ENCODE results near the gene INHBC. TPM values are rescaled to one million over a fixed set of nuclear protein-coding genes. Genes with fewer than 3 reads are reported as not detected.

The INHBC gene
- total RNA-seq = 0.16 TPM in 1 of 2 replicates, not detected in the other
- long read RNA-seq = 0 reads

- H3K4me3 Mint-ChIP-seq (ENCODE audit: low read depth) = no peak within 1 kb of the TSS
These were observed at the start of gene INHBC for GRCh38 chr12:57434517-57435223. Gene INHBC (plus strand): TSS chr12:57434784. CDS start chr12:57434887, 103 bp downstream.

GRCh38 chr12:57385586-57385985 is 49.0 kb upstream of the INHBC start:
- Mint-ChIP-seq H3K4me1 (ENCODE audit: low read depth) (no peaks in the 10 kb centered on the region), H3K9me3 (ENCODE audit: low read depth) (no peaks in the 10 kb centered on the region), H3K27ac (no peak overlapping the region), H3K36me3 (ENCODE audit: insufficient read depth) (peaks cover 15% of the 10 kb centered on the region), H3K4me3 (ENCODE audit: low read depth) (no peak overlapping the region), H3K27me3 (no peaks in the 10 kb centered on the region)
- DNase-seq (ENCODE audit: low spot score, unreplicated experiment) = no peak
- TF ChIP-seq CTCF (IDR thresholded peaks at IDR 0.05; ENCODE audit: unreplicated experiment) = no peak

More at GRCh38 chr12:57434517-57435223, at the start of gene INHBC:
- no peak for DNase-seq (ENCODE audit: low spot score, unreplicated experiment)
- H3K27me3 Mint-ChIP-seq = peaks cover 3% of the 10 kb centered on the region
- no peak for TF ChIP-seq CTCF (IDR thresholded peaks at IDR 0.05; ENCODE audit: unreplicated experiment)
- H3K36me3 Mint-ChIP-seq (ENCODE audit: insufficient read depth) = no peaks in the 10 kb centered on the region
- peak within 1 kb of the TSS; percentile 10 for H3K27ac Mint-ChIP-seq
- peaks cover 23% of the 10 kb centered on the region for H3K4me1 Mint-ChIP-seq (ENCODE audit: low read depth)
- H3K9me3 Mint-ChIP-seq (ENCODE audit: low read depth) = no peaks in the 10 kb centered on the region

GRCh38 chr12:57386187-57386720 is 48.3 kb upstream of the INHBC start:
- Mint-ChIP-seq H3K4me1 (ENCODE audit: low read depth) (no peaks in the 10 kb centered on the region), H3K9me3 (ENCODE audit: low read depth) (no peaks in the 10 kb centered on the region), H3K27ac (no peak overlapping the region), H3K4me3 (ENCODE audit: low read depth) (no peak overlapping the region), H3K27me3 (no peaks in the 10 kb centered on the region), H3K36me3 (ENCODE audit: insufficient read depth) (peaks cover 15% of the 10 kb centered on the region)
- TF ChIP-seq CTCF (IDR thresholded peaks at IDR 0.05; ENCODE audit: unreplicated experiment) = no peak
- no peak for DNase-seq (ENCODE audit: low spot score, unreplicated experiment)

GRCh38 chr12:57388425-57388824 is 46.2 kb upstream of the INHBC start:
- Mint-ChIP-seq H3K27ac (peak overlapping the region; percentile 35), H3K9me3 (ENCODE audit: low read depth) (no peaks in the 10 kb centered on the region), H3K4me3 (ENCODE audit: low read depth) (no peak overlapping the region)

GRCh38 chr12:57389033-57389432 is 45.6 kb upstream of the INHBC start:
- no peak for DNase-seq (ENCODE audit: low spot score, unreplicated experiment)
- H3K27me3 Mint-ChIP-seq = no peaks in the 10 kb centered on the region
- H3K27ac Mint-ChIP-seq = no peak overlapping the region
- no peaks in the 10 kb centered on the region for H3K4me1 Mint-ChIP-seq (ENCODE audit: low read depth)
- H3K9me3 Mint-ChIP-seq (ENCODE audit: low read depth) = no peaks in the 10 kb centered on the region
- peaks cover 21% of the 10 kb centered on the region for H3K36me3 Mint-ChIP-seq (ENCODE audit: insufficient read depth)
- TF ChIP-seq CTCF (IDR thresholded peaks at IDR 0.05; ENCODE audit: unreplicated experiment) = no peak
- no peak overlapping the region for H3K4me3 Mint-ChIP-seq (ENCODE audit: low read depth)

More at GRCh38 chr12:57388425-57388824, 46.2 kb upstream of the INHBC start:
- Mint-ChIP-seq H3K4me1 (ENCODE audit: low read depth) (no peaks in the 10 kb centered on the region), H3K36me3 (ENCODE audit: insufficient read depth) (peaks cover 21% of the 10 kb centered on the region), H3K27me3 (no peaks in the 10 kb centered on the region)
- no peak for TF ChIP-seq CTCF (IDR thresholded peaks at IDR 0.05; ENCODE audit: unreplicated experiment)
- no peak for DNase-seq (ENCODE audit: low spot score, unreplicated experiment)

Data from progenitor cell of endocrine pancreas (in vitro differentiated cells).